Measurements from ENCODE around the gene COL13A1.

DNA sequence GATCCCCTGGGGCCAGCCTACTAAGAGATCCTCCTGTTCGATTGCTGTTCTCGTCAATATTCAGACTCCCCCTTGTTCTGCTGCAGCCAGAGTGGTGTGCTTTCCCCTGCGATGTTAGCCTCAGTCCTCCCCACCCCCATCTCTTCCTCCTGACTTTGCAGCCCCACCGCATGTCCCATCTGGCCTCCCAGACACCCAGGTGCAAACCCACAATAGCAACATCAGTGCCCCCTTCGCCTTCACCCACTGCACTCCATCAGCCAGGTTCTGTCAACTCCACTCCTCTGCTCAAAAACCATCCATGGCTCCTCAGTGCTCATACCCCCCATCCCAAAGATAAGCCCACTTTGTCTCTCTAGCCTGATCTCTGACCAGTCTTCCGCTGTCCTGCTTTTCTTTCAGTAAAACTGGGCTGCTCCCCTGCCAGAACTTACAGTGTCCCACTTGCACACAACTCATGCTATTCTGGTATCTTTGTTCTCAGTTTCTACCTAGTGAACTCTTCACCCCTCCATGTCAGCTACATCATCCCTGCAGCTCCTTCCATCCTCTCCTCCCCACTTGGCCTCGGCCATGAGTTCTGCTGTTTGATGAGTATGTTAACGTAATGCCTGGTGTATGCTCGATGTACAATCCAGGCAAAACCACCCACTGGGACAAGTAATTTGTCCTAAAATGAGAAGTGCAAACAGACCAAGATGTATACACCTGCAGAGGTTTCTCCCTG is 26.6 kb downstream of the COL13A1 start:
- TF ChIP-seq GABPA (IDR thresholded peaks at IDR 0.05 in 1 of 2, conservative IDR thresholded peaks at IDR 0.05 in 1 of 2) (no peak), TAF1 (conservative IDR thresholded peaks at IDR 0.05) (no peak), RAD21 (IDR thresholded peaks at IDR 0.05) (no peak), JUND (IDR thresholded peaks at IDR 0.05) (no peak), SP1 (IDR thresholded peaks at IDR 0.05) (no peak)
- TF ChIP-seq, protein P1, sequence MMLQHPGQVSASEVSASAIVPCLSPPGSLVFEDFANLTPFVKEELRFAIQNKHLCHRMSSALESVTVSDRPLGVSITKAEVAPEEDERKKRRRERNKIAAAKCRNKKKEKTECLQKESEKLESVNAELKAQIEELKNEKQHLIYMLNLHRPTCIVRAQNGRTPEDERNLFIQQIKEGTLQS (IDR thresholded peaks at IDR 0.05), result no peak
- TF ChIP-seq, protein P2, sequence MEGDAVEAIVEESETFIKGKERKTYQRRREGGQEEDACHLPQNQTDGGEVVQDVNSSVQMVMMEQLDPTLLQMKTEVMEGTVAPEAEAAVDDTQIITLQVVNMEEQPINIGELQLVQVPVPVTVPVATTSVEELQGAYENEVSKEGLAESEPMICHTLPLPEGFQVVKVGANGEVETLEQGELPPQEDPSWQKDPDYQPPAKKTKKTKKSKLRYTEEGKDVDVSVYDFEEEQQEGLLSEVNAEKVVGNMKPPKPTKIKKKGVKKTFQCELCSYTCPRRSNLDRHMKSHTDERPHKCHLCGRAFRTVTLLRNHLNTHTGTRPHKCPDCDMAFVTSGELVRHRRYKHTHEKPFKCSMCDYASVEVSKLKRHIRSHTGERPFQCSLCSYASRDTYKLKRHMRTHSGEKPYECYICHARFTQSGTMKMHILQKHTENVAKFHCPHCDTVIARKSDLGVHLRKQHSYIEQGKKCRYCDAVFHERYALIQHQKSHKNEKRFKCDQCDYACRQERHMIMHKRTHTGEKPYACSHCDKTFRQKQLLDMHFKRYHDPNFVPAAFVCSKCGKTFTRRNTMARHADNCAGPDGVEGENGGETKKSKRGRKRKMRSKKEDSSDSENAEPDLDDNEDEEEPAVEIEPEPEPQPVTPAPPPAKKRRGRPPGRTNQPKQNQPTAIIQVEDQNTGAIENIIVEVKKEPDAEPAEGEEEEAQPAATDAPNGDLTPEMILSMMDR (IDR thresholded peaks at IDR 0.05; ENCODE audit: low read depth, low read length, missing input control), result no peak
- TF ChIP-seq, protein P3, sequence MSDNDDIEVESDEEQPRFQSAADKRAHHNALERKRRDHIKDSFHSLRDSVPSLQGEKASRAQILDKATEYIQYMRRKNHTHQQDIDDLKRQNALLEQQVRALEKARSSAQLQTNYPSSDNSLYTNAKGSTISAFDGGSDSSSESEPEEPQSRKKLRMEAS (IDR thresholded peaks at IDR 0.05), result no peak
